ENCODE measurements around the gene CTBP1. TPM values are rescaled to one million over a fixed set of nuclear protein-coding genes. Genes with fewer than 3 reads are reported as not detected.

Gene CTBP1
- total RNA-seq, 1 donor from 2014 or later = 171 TPM

GRCh38 chr4:1207603-1208265, 41.2 kb downstream of the CTBP1 start:
- Histone ChIP-seq H3K27me3 (no peaks in the 10 kb centered on the region), H3K4me3 (no peak overlapping the region), H3K79me2 (ENCODE audit: low read depth) (no peaks in the 10 kb centered on the region), H3K4me2 (no peak overlapping the region), H2AFZ (replicated peaks) (no peak overlapping the region), H3K9ac (no peak overlapping the region), H3K27ac (no peak overlapping the region), H4K20me1 (ENCODE audit: low read depth) (peaks cover 3% of the 10 kb centered on the region), H3K4me1 (no peaks in the 10 kb centered on the region), H3F3A (ENCODE audit: low read depth) (no peaks in the 10 kb centered on the region), H3K9me3 (ENCODE audit: low read depth) (no peaks in the 10 kb centered on the region), H3K36me3 (no peaks in the 10 kb centered on the region)
- Mint-ChIP-seq H3K4me1 (peaks cover 2% of the 10 kb centered on the region), H3K36me3 (peaks cover 2% of the 10 kb centered on the region), H3K27ac (no peak overlapping the region), H3K27me3 (ENCODE audit: insufficient read depth, low read depth) (peaks cover 6% of the 10 kb centered on the region), H3K9me3 (no peaks in the 10 kb centered on the region), H3K4me3 (no peak overlapping the region)
- DNase-seq (ENCODE audit: low spot score) = no peak
- TF ChIP-seq EZH2 (IDR thresholded peaks at IDR 0.05) (no peak), CTCF (IDR thresholded peaks at IDR 0.05) (no peak), EZH2phosphoT487 (IDR thresholded peaks at IDR 0.05) (no peak)

GRCh38 chr4:1207157-1207470, 41.8 kb downstream of the CTBP1 start:
- H3K4me3 ChIP-seq = no peak overlapping the region
- H3K4me1 ChIP-seq = no peaks in the 10 kb centered on the region
- no peak for DNase-seq (ENCODE audit: low spot score)
- Mint-ChIP-seq H3K27ac (no peak overlapping the region), H3K27me3 (ENCODE audit: insufficient read depth, low read depth) (peaks cover 6% of the 10 kb centered on the region), H3K4me1 (peaks cover 2% of the 10 kb centered on the region), H3K4me3 (no peak overlapping the region), H3K9me3 (no peaks in the 10 kb centered on the region), H3K36me3 (peaks cover 2% of the 10 kb centered on the region)
- H3K79me2 ChIP-seq (ENCODE audit: low read depth) = no peaks in the 10 kb centered on the region
- TF ChIP-seq EZH2 (IDR thresholded peaks at IDR 0.05) = no peak
- no peak for TF ChIP-seq EZH2phosphoT487 (IDR thresholded peaks at IDR 0.05)
- TF ChIP-seq CTCF (IDR thresholded peaks at IDR 0.05) = no peak
- peaks cover 3% of the 10 kb centered on the region for H4K20me1 ChIP-seq (ENCODE audit: low read depth)
- no peaks in the 10 kb centered on the region for H3K9me3 ChIP-seq (ENCODE audit: low read depth)
- no peaks in the 10 kb centered on the region for H3K36me3 ChIP-seq
- H3K27me3 ChIP-seq = no peaks in the 10 kb centered on the region
- no peak overlapping the region for H3K9ac ChIP-seq
- H3K4me2 ChIP-seq = no peak overlapping the region
- no peak overlapping the region for H3K27ac ChIP-seq
- H2AFZ ChIP-seq (replicated peaks) = no peak overlapping the region
- H3F3A ChIP-seq (ENCODE audit: low read depth) = no peaks in the 10 kb centered on the region

GRCh38 chr4:1206299-1207156, 42.4 kb downstream of the CTBP1 start:
- Mint-ChIP-seq H3K9me3 (no peaks in the 10 kb centered on the region), H3K4me1 (peaks cover 5% of the 10 kb centered on the region), H3K27me3 (ENCODE audit: insufficient read depth, low read depth) (peaks cover 6% of the 10 kb centered on the region), H3K4me3 (no peak overlapping the region), H3K27ac (no peak overlapping the region), H3K36me3 (no peaks in the 10 kb centered on the region)
- Histone ChIP-seq H3K4me3 (no peak overlapping the region), H3K4me2 (no peak overlapping the region), H3K27ac (no peak overlapping the region), H3K36me3 (no peaks in the 10 kb centered on the region), H3K4me1 (no peaks in the 10 kb centered on the region), H3K27me3 (no peaks in the 10 kb centered on the region), H3K9ac (no peak overlapping the region), H3K9me3 (ENCODE audit: low read depth) (no peaks in the 10 kb centered on the region), H4K20me1 (ENCODE audit: low read depth) (peaks cover 3% of the 10 kb centered on the region), H3K79me2 (ENCODE audit: low read depth) (no peaks in the 10 kb centered on the region), H2AFZ (replicated peaks) (no peak overlapping the region), H3F3A (ENCODE audit: low read depth) (no peaks in the 10 kb centered on the region)
- TF ChIP-seq EZH2 (IDR thresholded peaks at IDR 0.05) = no peak
- TF ChIP-seq EZH2phosphoT487 (IDR thresholded peaks at IDR 0.05) = no peak
- TF ChIP-seq CTCF (IDR thresholded peaks at IDR 0.05) = no peak
- no peak for DNase-seq (ENCODE audit: low spot score)
